ENCODE results near the gene NFE2L1. TPM values are rescaled to one million over a fixed set of nuclear protein-coding genes. Genes with fewer than 3 reads are reported as not detected.

NFE2L1 gene
- total and polyA plus RNA-seq, 4 donors = 87.4 to 148 (median 117) TPM

GRCh38 chr17:48102043-48102750 is 54.0 kb downstream of the NFE2L1 start:
- Histone ChIP-seq H3K9me3 (ENCODE audit: control insufficient read depth, insufficient read depth, low read length) (no peaks in the 10 kb centered on the region), H3K4me3 (ENCODE audit: low read depth, low read length) (peak overlapping the region; percentile 80), H3K4me1 (ENCODE audit: control insufficient read depth, insufficient read depth, low read length) (peaks cover 22% of the 10 kb centered on the region), H3K36me3 (ENCODE audit: control insufficient read depth, insufficient read depth, low read length) (peaks cover 3% of the 10 kb centered on the region), H3K27ac (ENCODE audit: low read depth, low read length) (no peak overlapping the region), H3K27me3 (ENCODE audit: control insufficient read depth, insufficient read depth, low read length) (no peaks in the 10 kb centered on the region)
- DNase-seq (ENCODE audit: low read depth in 4 of 6, low spot score in 6 of 6) = no peak
- 77% methylated on average over 4 of the region's 19 CpGs for WGBS (ENCODE audit: insufficient coverage)

- H3K27me3 ChIP-seq (ENCODE audit: control insufficient read depth, insufficient read depth, low read length) = no peaks in the 10 kb centered on the region
- H3K36me3 ChIP-seq (ENCODE audit: control insufficient read depth, insufficient read depth, low read length) = no peaks in the 10 kb centered on the region
- H3K9me3 ChIP-seq (ENCODE audit: control insufficient read depth, insufficient read depth, low read length) = no peaks in the 10 kb centered on the region
- DNase-seq (ENCODE audit: low read depth in 4 of 6, low spot score in 6 of 6) = no peak
- no peak overlapping the region for H3K27ac ChIP-seq (ENCODE audit: low read depth, low read length)
- 67% methylated on average over 9 of the region's 14 CpGs for WGBS (ENCODE audit: insufficient coverage)
- peaks cover 22% of the 10 kb centered on the region for H3K4me1 ChIP-seq (ENCODE audit: control insufficient read depth, insufficient read depth, low read length)
- H3K4me3 ChIP-seq (ENCODE audit: low read depth, low read length) = no peak overlapping the region
These were observed 54.9 kb downstream of the NFE2L1 start for GRCh38 chr17:48102798-48103715.

- DNase-seq (ENCODE audit: low read depth in 4 of 6, low spot score in 6 of 6) = no peak
- no peaks in the 10 kb centered on the region for H3K9me3 ChIP-seq (ENCODE audit: control insufficient read depth, insufficient read depth, low read length)
- peaks cover 25% of the 10 kb centered on the region for H3K4me1 ChIP-seq (ENCODE audit: control insufficient read depth, insufficient read depth, low read length)
- no peaks in the 10 kb centered on the region for H3K36me3 ChIP-seq (ENCODE audit: control insufficient read depth, insufficient read depth, low read length)
- WGBS (ENCODE audit: insufficient coverage) = 90% methylated on average over 5 of the region's 7 CpGs
- H3K27ac ChIP-seq (ENCODE audit: low read depth, low read length) = no peak overlapping the region
- H3K27me3 ChIP-seq (ENCODE audit: control insufficient read depth, insufficient read depth, low read length) = no peaks in the 10 kb centered on the region
- no peak overlapping the region for H3K4me3 ChIP-seq (ENCODE audit: low read depth, low read length)
These were observed 56.3 kb downstream of the NFE2L1 start for GRCh38 chr17:48104440-48104839.

- peak overlapping the region; percentile 94 for H3K27ac ChIP-seq (ENCODE audit: low read depth, low read length)
- DNase-seq (ENCODE audit: low read depth in 4 of 6, low spot score in 6 of 6) = no peak
- H3K9me3 ChIP-seq (ENCODE audit: control insufficient read depth, insufficient read depth, low read length) = no peaks in the 10 kb centered on the region
- no peaks in the 10 kb centered on the region for H3K27me3 ChIP-seq (ENCODE audit: control insufficient read depth, insufficient read depth, low read length)
- peak overlapping the region; percentile 97 for H3K4me3 ChIP-seq (ENCODE audit: low read depth, low read length)
- H3K4me1 ChIP-seq (ENCODE audit: control insufficient read depth, insufficient read depth, low read length) = peaks cover 19% of the 10 kb centered on the region
- no peaks in the 10 kb centered on the region for H3K36me3 ChIP-seq (ENCODE audit: control insufficient read depth, insufficient read depth, low read length)
- 61% methylated on average over 7 of the region's 13 CpGs for WGBS (ENCODE audit: insufficient coverage)
These were observed 58.6 kb downstream of the NFE2L1 start for GRCh38 chr17:48106802-48107136.

- 0% methylated on average over 61 of the region's 64 CpGs for whole genome bisulfite sequencing (ENCODE audit: insufficient coverage)
- peak in 4 of 6 donors; percentile 83 to 97 (median 90) for DNase-seq (ENCODE audit: low read depth in 4 of 6, low spot score in 6 of 6)
- no peaks in the 10 kb centered on the region for H3K36me3 ChIP-seq (ENCODE audit: control insufficient read depth, insufficient read depth, low read length)
- H3K27me3 ChIP-seq (ENCODE audit: control insufficient read depth, insufficient read depth, low read length) = no peaks in the 10 kb centered on the region
- peak within 1 kb of the TSS; percentile 97 for H3K4me3 ChIP-seq (ENCODE audit: low read depth, low read length)
- H3K4me1 ChIP-seq (ENCODE audit: control insufficient read depth, insufficient read depth, low read length) = peaks cover 16% of the 10 kb centered on the region
- H3K27ac ChIP-seq (ENCODE audit: low read depth, low read length) = peak within 1 kb of the TSS; percentile 94
- no peaks in the 10 kb centered on the region for H3K9me3 ChIP-seq (ENCODE audit: control insufficient read depth, insufficient read depth, low read length)
These were observed 59.2 kb downstream of the NFE2L1 start, which contains the start of gene SNX11 for GRCh38 chr17:48107137-48108055. TSS of gene SNX11 (plus strand) at chr17:48107766. CDS start at chr17:48112044, 4,278 bp downstream.

- H3K36me3 ChIP-seq (ENCODE audit: control insufficient read depth, insufficient read depth, low read length) = peaks cover 24% of the 10 kb centered on the region
- WGBS (ENCODE audit: insufficient coverage) = 78% methylated on average over 9 of the region's 9 CpGs
- no peak overlapping the region for H3K4me3 ChIP-seq (ENCODE audit: low read depth, low read length)
- no peaks in the 10 kb centered on the region for H3K9me3 ChIP-seq (ENCODE audit: control insufficient read depth, insufficient read depth, low read length)
- H3K27ac ChIP-seq (ENCODE audit: low read depth, low read length) = no peak overlapping the region
- H3K4me1 ChIP-seq (ENCODE audit: control insufficient read depth, insufficient read depth, low read length) = peaks cover 16% of the 10 kb centered on the region
- DNase-seq (ENCODE audit: low read depth in 4 of 6, low spot score in 6 of 6) = peak in 2 of 6 donors; percentile 38 to 95
- no peaks in the 10 kb centered on the region for H3K27me3 ChIP-seq (ENCODE audit: control insufficient read depth, insufficient read depth, low read length)
These were observed 62.6 kb downstream of the NFE2L1 start for GRCh38 chr17:48110761-48111160.

Small RNA genes lying within 50 kb of the gene (small RNA-seq; reads per million reads assigned to genes)
- gene AC004477.2 (ENCODE audit: low replicate concordance) = not detected
- 328 reads per million, percentile 99 among the genes with 10 or more reads in this experiment for gene MIR152 (ENCODE audit: low replicate concordance)
- gene RNU6-1201P (ENCODE audit: low replicate concordance) = not detected

Other genes starting within 250 kb of the NFE2L1 start
- gene OSBPL7, start 226.6 kb upstream of the NFE2L1 start, total RNA-seq = 10 to 100 TPM in 1 of 2 donors, 1 to 10 TPM in 1; 7.1 to 12.5 TPM
- gene OSBPL7, start 226.6 kb upstream of the NFE2L1 start, polyA plus RNA-seq (ENCODE audit: insufficient read length in 2 of 2) = 10 to 100 TPM; 23.1 to 25.6 TPM
- gene MRPL10, start 216.8 kb upstream of the NFE2L1 start, total RNA-seq = 10 to 100 TPM; 10.6 to 30.0 TPM
- 10 to 100 TPM; 37.6 to 40.8 TPM for gene MRPL10, start 216.8 kb upstream of the NFE2L1 start, polyA plus RNA-seq (ENCODE audit: insufficient read length in 2 of 2)
- 1 to 10 TPM in 1 of 2 donors, under 1 TPM in 1; 0.40 to 3.4 TPM for gene LRRC46, start 216.7 kb upstream of the NFE2L1 start, total RNA-seq
- 10 to 100 TPM in 1 of 2 donors, 1 to 10 TPM in 1; 8.9 to 13.1 TPM for gene LRRC46, start 216.7 kb upstream of the NFE2L1 start, polyA plus RNA-seq (ENCODE audit: insufficient read length in 2 of 2)
- gene SCRN2, start 207.1 kb upstream of the NFE2L1 start, total RNA-seq = 10 to 100 TPM; 13.7 to 44.2 TPM
- gene SCRN2, start 207.1 kb upstream of the NFE2L1 start, polyA plus RNA-seq (ENCODE audit: insufficient read length in 2 of 2) = 10 to 100 TPM; 31.5 to 35.9 TPM
- under 1 TPM; 0.22 to 0.30 TPM for gene SP6, start 197.2 kb upstream of the NFE2L1 start, total RNA-seq
- under 1 TPM; 0.51 to 0.92 TPM for gene SP6, start 197.2 kb upstream of the NFE2L1 start, polyA plus RNA-seq (ENCODE audit: insufficient read length in 2 of 2)
- 1 to 10 TPM; 1.6 to 3.3 TPM for gene SP2, start 152.1 kb upstream of the NFE2L1 start, total RNA-seq
- 10 to 100 TPM; 25.5 to 25.9 TPM for gene SP2, start 152.1 kb upstream of the NFE2L1 start, polyA plus RNA-seq (ENCODE audit: insufficient read length in 2 of 2)
- 10 to 100 TPM; 22.4 to 24.0 TPM for gene PNPO, start 106.8 kb upstream of the NFE2L1 start, total RNA-seq
- gene PNPO, start 106.8 kb upstream of the NFE2L1 start, polyA plus RNA-seq (ENCODE audit: insufficient read length in 2 of 2) = 10 to 100 TPM; 26.0 to 26.7 TPM
- gene PRR15L, start 90.5 kb upstream of the NFE2L1 start, total RNA-seq = under 1 TPM in 1 of 2 donors, not detected in 1; 0.17 TPM
- under 1 TPM in 1 of 2 donors, not detected in 1; 0.27 TPM for gene PRR15L, start 90.5 kb upstream of the NFE2L1 start, polyA plus RNA-seq (ENCODE audit: insufficient read length in 2 of 2)
- gene CDK5RAP3, start 77.2 kb upstream of the NFE2L1 start, total RNA-seq = 100 to 1,000 TPM in 1 of 2 donors, 10 to 100 TPM in 1; 77.0 to 147 TPM
- gene CDK5RAP3, start 77.2 kb upstream of the NFE2L1 start, polyA plus RNA-seq (ENCODE audit: insufficient read length in 2 of 2) = 100 to 1,000 TPM; 128 to 147 TPM
- 100 to 1,000 TPM in 1 of 2 donors, 10 to 100 TPM in 1; 27.1 to 137 TPM for gene COPZ2, start 10.6 kb upstream of the NFE2L1 start, total RNA-seq
- 10 to 100 TPM in 1 of 2 donors, 1 to 10 TPM in 1; 7.8 to 35.6 TPM for gene COPZ2, start 10.6 kb upstream of the NFE2L1 start, polyA plus RNA-seq (ENCODE audit: insufficient read length in 2 of 2)
- 100 to 1,000 TPM in 1 of 2 donors, 10 to 100 TPM in 1; 76.2 to 110 TPM for gene CBX1, start 53.1 kb downstream of the NFE2L1 start, total RNA-seq
- 100 to 1,000 TPM; 210 to 240 TPM for gene CBX1, start 53.1 kb downstream of the NFE2L1 start, polyA plus RNA-seq (ENCODE audit: insufficient read length in 2 of 2)
- 10 to 100 TPM; 13.4 to 18.9 TPM for gene SNX11, start 59.4 kb downstream of the NFE2L1 start, total RNA-seq
- gene SNX11, start 59.4 kb downstream of the NFE2L1 start, polyA plus RNA-seq (ENCODE audit: insufficient read length in 2 of 2) = 10 to 100 TPM; 23.4 to 30.0 TPM